IMR-90 (cell line): Measurements from ENCODE around the gene ATP1A3. TPM values are rescaled to one million over a fixed set of nuclear protein-coding genes. Genes with fewer than 3 reads are reported as not detected.

Experiments used
- ATAC-seq: fragments of 200-7000 bp; cut with Tn5 transposase; 2 replicates; pipeline ENCODE4 v1.9.1; 2020; ENCODE audit warnings: low read depth, mild to moderate bottlenecking, moderate library complexity
- BruUV-seq: library from RNA; stranded (reverse); fragments of 400-500 nt; replicated peaks from 2 replicates; lab custom pipeline; 2021; lab: Mats Ljungman, UMichigan
- CTCF ChIA-PET: fragments of 300-600 bp; formaldehyde crosslinking; extraction: SDS; loops from one replicate; lab custom pipeline; 2021; ENCODE audit warnings: antibody characterized with exemption; lab: Yijun Ruan, JAX
- POLR2A ChIA-PET: fragments of 300-600 bp; sonication (Branson Sonifier 250); formaldehyde crosslinking; loops from one replicate; lab custom pipeline; 2022; ENCODE audit warnings: antibody characterized with exemption; ENCODE audit not compliant: unreplicated experiment; lab: Charles Lee
- DNase-seq: peaks from one replicate; pipeline ENCODE4 v3.0.0; 2013
- H2AFZ ChIP-seq: replicated peaks from 2 replicates; pipeline ENCODE3; 2013; ENCODE audit warnings: low read length, mild to moderate bottlenecking; ENCODE audit not compliant: poor library complexity
- H2AK5ac ChIP-seq: 2 replicates; pipeline ENCODE4 v1.6.1; 2013; ENCODE audit warnings: low read depth, low read length, inconsistent platforms
- H2AK9ac ChIP-seq: replicated peaks from 2 replicates; pipeline ENCODE3; 2013; ENCODE audit warnings: mild to moderate bottlenecking, low read depth, low read length, moderate library complexity; ENCODE audit not compliant: poor library complexity
- H2BK120ac ChIP-seq: 2 replicates; pipeline ENCODE4 v1.6.1; 2013; ENCODE audit warnings: low read depth, low read length, inconsistent platforms
- H2BK15ac ChIP-seq: 3 replicates; pipeline ENCODE4 v1.6.1; 2013; ENCODE audit warnings: low read depth, low read length, inconsistent platforms
- H2BK20ac ChIP-seq: 2 replicates; pipeline ENCODE4 v1.6.1; 2013; ENCODE audit warnings: low read depth, mild to moderate bottlenecking, inconsistent platforms, low read length, moderate library complexity
- H2BK5ac ChIP-seq: 2 replicates; pipeline ENCODE4 v1.6.1; 2013; ENCODE audit warnings: mild to moderate bottlenecking, low read depth, low read length, inconsistent platforms; ENCODE audit not compliant: poor library complexity, severe bottlenecking
- H3K14ac ChIP-seq: replicated peaks from 2 replicates; pipeline ENCODE4 v1.6.1; 2013; ENCODE audit warnings: low read depth, low read length, inconsistent platforms
- H3K18ac ChIP-seq: 2 replicates; pipeline ENCODE4 v1.6.1; 2013; ENCODE audit warnings: low read depth, low read length, control low read depth
- H3K23ac ChIP-seq: 2 replicates; pipeline ENCODE4 v1.6.1; 2013; ENCODE audit warnings: low read depth, low read length, inconsistent platforms
- H3K27ac ChIP-seq: 2 replicates; pipeline ENCODE4 v1.5.1; 2013; ENCODE audit warnings: mild to moderate bottlenecking, control low read depth, low read length; ENCODE audit not compliant: insufficient read depth
- H3K27me3 ChIP-seq: 2 replicates; pipeline ENCODE4 v1.6.1; 2013; ENCODE audit warnings: low read length; ENCODE audit not compliant: control insufficient read depth, insufficient read depth
- H3K36me3 ChIP-seq: 2 replicates; pipeline ENCODE4 v1.6.1; 2013; ENCODE audit warnings: low read length, mixed read lengths; ENCODE audit not compliant: control insufficient read depth, insufficient read depth
- H3K4ac ChIP-seq: 2 replicates; pipeline ENCODE4 v1.6.1; 2013; ENCODE audit warnings: low read depth, low read length, inconsistent platforms
- H3K4me1 ChIP-seq: 2 replicates; pipeline ENCODE4 v1.6.1; 2013; ENCODE audit warnings: low read length, mixed read lengths; ENCODE audit not compliant: control insufficient read depth, insufficient read depth
- H3K4me2 ChIP-seq: 2 replicates; pipeline ENCODE4 v1.6.1; 2013; ENCODE audit warnings: low read depth, mild to moderate bottlenecking, control low read depth, low read length, moderate library complexity
- H3K4me3 ChIP-seq: 2 replicates; pipeline ENCODE4 v1.5.1; 2013; ENCODE audit warnings: low read depth, mild to moderate bottlenecking, control low read depth, low read length, moderate library complexity; ENCODE audit not compliant: insufficient read depth
- H3K56ac ChIP-seq: 2 replicates; pipeline ENCODE4 v1.6.1; 2013; ENCODE audit warnings: low read length, inconsistent platforms; ENCODE audit not compliant: insufficient read depth; ENCODE audit errors: extremely low read depth
- H3K79me1 ChIP-seq, 2 experiments: 2 replicates each; pipeline ENCODE4 v1.6.1; 2013; ENCODE audit warnings: low read length in 2 of 2, inconsistent platforms in 1 of 2, low read depth in 1 of 2
- H3K9ac ChIP-seq: 2 replicates; pipeline ENCODE4 v1.6.1; 2013; ENCODE audit warnings: low read depth, low read length, control low read depth
- H3K9me1 ChIP-seq: 2 replicates; pipeline ENCODE4 v1.6.1; 2013; ENCODE audit warnings: low read length, inconsistent platforms; ENCODE audit not compliant: insufficient read depth
- H3K9me3 ChIP-seq: 2 replicates; pipeline ENCODE4 v1.6.1; 2013; ENCODE audit warnings: low read length; ENCODE audit not compliant: control insufficient read depth, insufficient read depth
- H4K20me1 ChIP-seq: 2 replicates; pipeline ENCODE4 v1.6.1; 2013; ENCODE audit warnings: low read length, inconsistent platforms; ENCODE audit not compliant: insufficient read depth
- H4K5ac ChIP-seq: 2 replicates; pipeline ENCODE4 v1.6.1; 2013; ENCODE audit warnings: mild to moderate bottlenecking, low read depth, low read length, control low read depth
- H4K8ac ChIP-seq, 2 experiments: 2 replicates each; pipeline ENCODE4 v1.6.1; 2013; ENCODE audit warnings: low read depth in 2 of 2, low read length in 2 of 2, control low read depth in 1 of 2, inconsistent platforms in 1 of 2
- H4K91ac ChIP-seq: 2 replicates; pipeline ENCODE4 v1.6.1; 2013; ENCODE audit warnings: low read depth, low read length, inconsistent platforms; ENCODE audit not compliant: insufficient read depth
- BHLHE40 ChIP-seq: fragments of 150-350 bp; IDR thresholded peaks from 2 replicates; pipeline ENCODE4 v1.6.1; 2016; ENCODE audit warnings: mild to moderate bottlenecking, low read depth, low read length
- CEBPB ChIP-seq: IDR thresholded peaks from 2 replicates; pipeline ENCODE4 v1.6.1; 2012; ENCODE audit warnings: low read depth, low read length, improper control_type of control experiment
- CHD1 ChIP-seq: IDR thresholded peaks from 2 replicates; pipeline ENCODE4 v1.6.1; 2012; ENCODE audit warnings: low read depth, low read length, improper control_type of control experiment
- CTCF ChIP-seq: conservative IDR thresholded peaks from 2 replicates; pipeline ENCODE4 v1.5.1; 2012; ENCODE audit warnings: mild to moderate bottlenecking, low read depth, low read length, improper control_type of control experiment
- FOS ChIP-seq: fragments of 150-350 bp; IDR thresholded peaks from 2 replicates; pipeline ENCODE4 v1.6.1; 2016; ENCODE audit warnings: low read depth, low read length
- MAZ ChIP-seq: IDR thresholded peaks from 2 replicates; pipeline ENCODE4 v1.6.1; 2012; ENCODE audit warnings: low read depth, mild to moderate bottlenecking, low read length, improper control_type of control experiment, moderate library complexity, borderline replicate concordance
- MXI1 ChIP-seq: IDR thresholded peaks from 2 replicates; pipeline ENCODE4 v1.6.1; 2012; ENCODE audit warnings: low read depth, mild to moderate bottlenecking, low read length, moderate library complexity, borderline replicate concordance
- NFE2L2 ChIP-seq: fragments of 150-350 bp; IDR thresholded peaks from 2 replicates; pipeline ENCODE4 v1.6.1; 2016; ENCODE audit warnings: low read depth, mild to moderate bottlenecking, low read length
- POLR2A ChIP-seq: IDR thresholded peaks from 2 replicates; pipeline ENCODE4 v1.6.1; 2012; ENCODE audit warnings: mild to moderate bottlenecking, low read depth, low read length
- RAD21 ChIP-seq: IDR thresholded peaks from 2 replicates; pipeline ENCODE4 v1.6.1; 2012; ENCODE audit warnings: low read length, improper control_type of control experiment
- RCOR1 ChIP-seq: IDR thresholded peaks from 2 replicates; pipeline ENCODE4 v1.6.1; 2012; ENCODE audit warnings: mild to moderate bottlenecking, low read length, improper control_type of control experiment; ENCODE audit not compliant: insufficient replicate concordance
- RFX5 ChIP-seq: IDR thresholded peaks from 2 replicates; pipeline ENCODE4 v1.8.0; 2012; ENCODE audit warnings: low read depth, mild to moderate bottlenecking, low read length, moderate library complexity
- SMC3 ChIP-seq: fragments of 150-350 bp; IDR thresholded peaks from 2 replicates; pipeline ENCODE4 v1.6.1; 2016; ENCODE audit warnings: low read depth, mild to moderate bottlenecking, antibody characterized with exemption, low read length, moderate library complexity
- USF2 ChIP-seq: fragments of 150-350 bp; IDR thresholded peaks from 2 replicates; pipeline ENCODE4 v1.6.1; 2017; ENCODE audit warnings: mild to moderate bottlenecking, antibody characterized with exemption, low read length, low read depth
- WGBS, 2 experiments: methylation state at CpG; one replicate each; pipeline versions ENCODE4 v1.1.5 to v1.1.7; 2013; ENCODE audit warnings: missing lambda C conversion rate in 2 of 2; ENCODE audit not compliant: insufficient read length in 1 of 2; ENCODE audit errors: extremely low coverage in 2 of 2; 5-methylcytosine and 5-hydroxymethylcytosine counted together
- dilution Hi-C: fragments of 300-500 bp; cut with HindIII; formaldehyde crosslinking; loops from one replicate; pipeline ENCODE4 v1.14.3; 2018; ENCODE audit warnings: low sequenced_read_pairs; ENCODE audit not compliant: unreplicated experiment
- in situ Hi-C: fragments of 300-500 bp; cut with MboI; formaldehyde crosslinking; loops from 3 replicates; pipeline ENCODE4 v1.14.3; 2019; ENCODE audit warnings: low sequenced_read_pairs, inconsistent platforms, mixed read lengths
- intact Hi-C: fragments of 100-400 bp; cut with micrococcal nuclease; formaldehyde crosslinking; loops from 2 replicates; pipeline ENCODE4 v1.10.0; 2022
- polyA plus RNA-seq, 3 experiments: library from polyadenylated mRNA; depleted of rRNA; stranded (reverse); fragments of >200 nt; gene quantifications; 2 replicates each; pipeline ENCODE4 v1.2.3, GENCODE V29; 2012; ENCODE audit warnings: low replicate concordance in 1 of 3
- total RNA-seq: library from RNA; depleted of rRNA; stranded (reverse); fragments of >200 nt; gene quantifications from 2 replicates; pipeline ENCODE4 v1.2.3, GENCODE V29; 2012
- TF ChIP-seq, protein P1 (sequence below): fragments of 150-350 bp; IDR thresholded peaks from 2 replicates; pipeline ENCODE4 v1.6.1; 2016; ENCODE audit warnings: low read depth, mild to moderate bottlenecking, low read length, moderate library complexity, borderline replicate concordance

Gene ATP1A3
- total and polyA plus RNA-seq, 2 of the 4 experiments (the other 2 are of a cell fraction), result under 0.01 to 0.12 TPM

DNA sequence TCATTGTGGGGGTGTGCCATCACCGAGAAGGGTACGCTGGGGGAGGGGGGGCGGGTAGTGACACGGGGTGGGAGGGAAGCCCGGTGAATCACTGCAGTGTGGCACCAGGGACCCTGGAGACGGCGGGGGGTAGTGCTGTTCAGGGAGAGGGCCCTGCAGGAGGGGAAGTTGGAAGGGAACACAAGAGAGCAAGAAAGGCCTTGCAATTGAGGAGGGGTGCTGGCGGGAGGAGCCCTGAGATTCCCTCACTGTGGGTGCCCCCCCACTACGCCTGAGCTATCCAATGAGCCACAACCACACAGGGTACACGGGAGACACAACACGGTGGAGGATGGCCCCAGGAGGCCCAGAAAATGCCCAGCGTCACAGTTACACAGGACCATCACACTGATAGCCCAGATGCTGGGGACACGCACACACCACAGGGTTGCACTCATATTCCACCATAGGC, 516 bp upstream of the ATP1A3 start:
- Histone ChIP-seq H2AK5ac (no peak overlapping the region), H3K4me3 (no peak overlapping the region), H3K9me1 (peaks cover 8% of the 10 kb centered on the region; the same call in 1 of the 2 replicates), H3K56ac (no peak overlapping the region), H3K9ac (no peak overlapping the region), H2BK120ac (no peak overlapping the region), H3K23ac (no peak overlapping the region), H3K36me3 (no peaks in the 10 kb centered on the region), H4K91ac (no peak overlapping the region), H2AFZ (no peak overlapping the region), H3K27me3 (peaks cover 71% of the 10 kb centered on the region), H4K8ac (no peak overlapping the region), H2BK20ac (no peak overlapping the region), H3K9me3 (no peaks in the 10 kb centered on the region), H3K14ac (no peak overlapping the region), H2AK9ac (no peak overlapping the region), H3K4me1 (no peaks in the 10 kb centered on the region), H3K27ac (no peak overlapping the region), H4K20me1 (peaks cover 3% of the 10 kb centered on the region; the same call in 1 of the 2 replicates), H4K5ac (no peak overlapping the region), H3K18ac (no peak overlapping the region), H3K79me1 (no peaks in the 10 kb centered on the region), H2BK15ac (no peak overlapping the region), H3K4me2 (no peak overlapping the region; the same call in 1 of the 2 replicates), H3K4ac (no peak overlapping the region), H2BK5ac (no peak overlapping the region)
- TF ChIP-seq MAZ, result no peak
- no peak for TF ChIP-seq CHD1
- no peak for TF ChIP-seq SMC3
- no peak for TF ChIP-seq MXI1
- TF ChIP-seq, protein P1, sequence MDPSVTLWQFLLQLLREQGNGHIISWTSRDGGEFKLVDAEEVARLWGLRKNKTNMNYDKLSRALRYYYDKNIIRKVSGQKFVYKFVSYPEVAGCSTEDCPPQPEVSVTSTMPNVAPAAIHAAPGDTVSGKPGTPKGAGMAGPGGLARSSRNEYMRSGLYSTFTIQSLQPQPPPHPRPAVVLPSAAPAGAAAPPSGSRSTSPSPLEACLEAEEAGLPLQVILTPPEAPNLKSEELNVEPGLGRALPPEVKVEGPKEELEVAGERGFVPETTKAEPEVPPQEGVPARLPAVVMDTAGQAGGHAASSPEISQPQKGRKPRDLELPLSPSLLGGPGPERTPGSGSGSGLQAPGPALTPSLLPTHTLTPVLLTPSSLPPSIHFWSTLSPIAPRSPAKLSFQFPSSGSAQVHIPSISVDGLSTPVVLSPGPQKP, result no peak
- TF ChIP-seq RFX5, result no peak
- no peak for TF ChIP-seq CEBPB
- no peak for TF ChIP-seq USF2
- TF ChIP-seq POLR2A, result no peak
- TF ChIP-seq CTCF, result no peak
- no peak for TF ChIP-seq FOS
- no peak for TF ChIP-seq RCOR1
- no peak for TF ChIP-seq NFE2L2
- TF ChIP-seq BHLHE40, result no peak
- no peak for TF ChIP-seq RAD21
- ChIA-PET CTCF (no interaction called here), POLR2A (no interaction called here)
- DNase-seq, result no peak
- BruUV-seq, result no TSS peak
- ATAC-seq, result no peak
- in situ Hi-C loops, result no loop called here
- 54% methylated on average over 5 of the region's 13 CpGs; no CpG with 5 or more reads in 1 of the 2 experiments for WGBS, 2 experiments
- dilution Hi-C loops, result no loop called here
- intact Hi-C loops, result no loop called here
